ENCODE results near the gene NOTCH2.
"Not testable (repeated sequence)": the region's sequence is repeated elsewhere in the genome, so short reads cannot be mapped to it uniquely, and the experiment has no call there.

NOTCH2 gene

DNA sequence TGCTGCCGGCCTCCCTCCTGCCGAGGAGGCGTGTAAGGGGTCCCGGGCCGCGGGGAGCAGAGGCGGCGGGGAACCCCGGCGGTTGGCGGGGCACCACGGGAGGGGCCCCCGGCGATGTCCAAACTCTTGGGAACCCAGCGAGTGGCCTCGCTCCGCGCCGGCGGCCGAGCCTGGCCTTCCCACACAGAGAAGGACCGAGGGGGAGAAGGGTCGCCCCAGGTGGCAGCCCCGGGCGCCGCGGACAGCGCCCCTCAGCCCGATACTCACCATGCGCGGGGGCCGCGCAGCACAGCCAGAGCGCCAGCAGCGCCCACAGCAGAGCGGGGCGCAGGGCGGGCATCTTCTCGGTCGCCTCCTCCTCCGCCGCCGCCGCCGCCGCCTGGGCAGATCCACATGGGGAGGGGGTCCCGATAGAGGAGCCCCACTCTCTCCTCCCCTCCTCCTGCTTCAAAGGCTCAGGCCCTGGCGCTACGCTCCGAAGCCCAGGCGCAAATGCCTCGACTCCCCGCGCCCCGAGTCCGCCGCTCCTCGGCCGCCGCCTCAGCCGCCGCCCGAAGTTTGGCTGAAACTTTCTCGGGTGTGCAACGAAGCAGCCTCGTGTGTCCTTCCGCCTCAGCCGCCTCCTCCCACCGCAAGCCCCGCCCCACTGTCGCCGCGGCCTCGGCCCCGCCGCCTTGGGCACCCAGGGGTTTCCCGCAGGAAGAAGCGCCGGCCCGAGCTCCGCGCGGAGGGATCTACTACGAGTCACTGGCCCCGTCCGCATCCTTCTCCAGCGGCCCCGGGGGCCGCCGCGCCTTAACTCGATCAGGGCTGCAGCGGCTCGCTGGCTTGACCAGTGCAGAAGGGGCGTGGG is at the start of gene NOTCH2:
Gene NOTCH2 (minus strand): TSS at position 596 of the 853 bp plus-strand sequence. CDS start 256 bp downstream, at position 340.
- H3K9me3 Mint-ChIP-seq (ENCODE audit: low read depth); H3K27ac Mint-ChIP-seq; H3K36me3 Mint-ChIP-seq; H3K4me1 Mint-ChIP-seq (ENCODE audit: low read depth); H3K27me3 Mint-ChIP-seq: not testable (repeated sequence)
- H3K4me3 Mint-ChIP-seq = peak within 1 kb of the TSS; percentile 46

- H3K4me1 Mint-ChIP-seq (ENCODE audit: low read depth); H3K9me3 Mint-ChIP-seq (ENCODE audit: low read depth); H3K36me3 Mint-ChIP-seq; H3K4me3 Mint-ChIP-seq; H3K27ac Mint-ChIP-seq; H3K27me3 Mint-ChIP-seq: not testable (repeated sequence)
These were observed 48.1 kb upstream of the NOTCH2 start for GRCh38 chr1:120117371-120118177.

GRCh38 chr1:120116094-120116493 is 46.6 kb upstream of the NOTCH2 start:
- H3K9me3 Mint-ChIP-seq (ENCODE audit: low read depth); H3K27ac Mint-ChIP-seq; H3K27me3 Mint-ChIP-seq; H3K36me3 Mint-ChIP-seq; H3K4me1 Mint-ChIP-seq (ENCODE audit: low read depth); H3K4me3 Mint-ChIP-seq: not testable (repeated sequence)

GRCh38 chr1:120113134-120113533 is 43.7 kb upstream of the NOTCH2 start:
- H3K36me3 Mint-ChIP-seq; H3K4me1 Mint-ChIP-seq (ENCODE audit: low read depth); H3K27me3 Mint-ChIP-seq; H3K27ac Mint-ChIP-seq; H3K4me3 Mint-ChIP-seq; H3K9me3 Mint-ChIP-seq (ENCODE audit: low read depth): not testable (repeated sequence)

- not testable (repeated sequence) for H3K27me3 Mint-ChIP-seq; H3K36me3 Mint-ChIP-seq; H3K4me1 Mint-ChIP-seq (ENCODE audit: low read depth); H3K9me3 Mint-ChIP-seq (ENCODE audit: low read depth); H3K4me3 Mint-ChIP-seq; H3K27ac Mint-ChIP-seq
These were observed 42.8 kb upstream of the NOTCH2 start for GRCh38 chr1:120112212-120112611.

- H3K27me3 Mint-ChIP-seq; H3K4me1 Mint-ChIP-seq (ENCODE audit: low read depth); H3K27ac Mint-ChIP-seq; H3K4me3 Mint-ChIP-seq; H3K9me3 Mint-ChIP-seq (ENCODE audit: low read depth); H3K36me3 Mint-ChIP-seq: not testable (repeated sequence)
These were observed 42.3 kb upstream of the NOTCH2 start for GRCh38 chr1:120111771-120112170.

DNA sequence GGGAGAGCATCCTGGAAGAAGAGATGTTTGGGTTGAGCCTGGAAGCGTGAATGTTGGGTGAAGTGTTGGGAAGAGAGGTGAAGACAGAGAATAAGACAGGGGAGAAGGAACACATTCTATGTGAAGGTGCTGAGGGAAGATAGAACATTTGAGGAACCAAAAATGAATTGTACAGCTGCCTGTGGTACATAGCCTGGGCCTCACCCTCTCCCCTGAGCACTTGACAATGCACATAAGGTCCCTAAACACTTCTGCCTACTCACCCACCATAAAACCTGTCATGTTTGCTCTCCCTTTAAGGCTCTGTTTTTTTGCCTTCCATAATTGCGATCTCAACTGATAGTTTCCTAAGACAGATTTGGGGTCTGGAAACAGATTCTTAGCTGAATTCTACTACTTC is 41.5 kb upstream of the NOTCH2 start:
- H3K36me3 Mint-ChIP-seq; H3K4me3 Mint-ChIP-seq; H3K4me1 Mint-ChIP-seq (ENCODE audit: low read depth); H3K27ac Mint-ChIP-seq; H3K9me3 Mint-ChIP-seq (ENCODE audit: low read depth); H3K27me3 Mint-ChIP-seq: not testable (repeated sequence)

DNA sequence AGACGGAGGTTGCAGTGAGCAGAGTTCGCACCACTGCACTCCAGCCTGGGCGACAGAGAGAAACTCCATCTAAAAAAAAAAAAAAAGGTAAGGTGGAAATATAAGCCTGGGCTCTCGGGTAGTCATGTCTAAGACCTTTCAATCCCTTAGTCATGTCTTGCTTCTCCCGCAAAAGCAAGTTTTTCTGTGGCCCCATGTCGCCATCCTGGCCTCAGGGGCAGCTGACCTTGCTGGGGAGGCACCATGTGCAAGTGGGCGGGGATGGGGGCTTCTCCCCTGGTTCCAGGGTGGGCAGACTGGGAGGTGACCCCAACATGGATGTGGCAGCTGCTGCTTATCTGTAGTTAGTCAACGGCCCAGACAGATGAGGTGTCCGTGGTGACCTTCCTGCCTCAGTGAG is 40.2 kb upstream of the NOTCH2 start:
- not testable (repeated sequence) for H3K4me1 Mint-ChIP-seq (ENCODE audit: low read depth); H3K4me3 Mint-ChIP-seq; H3K36me3 Mint-ChIP-seq; H3K27me3 Mint-ChIP-seq; H3K9me3 Mint-ChIP-seq (ENCODE audit: low read depth); H3K27ac Mint-ChIP-seq

DNA sequence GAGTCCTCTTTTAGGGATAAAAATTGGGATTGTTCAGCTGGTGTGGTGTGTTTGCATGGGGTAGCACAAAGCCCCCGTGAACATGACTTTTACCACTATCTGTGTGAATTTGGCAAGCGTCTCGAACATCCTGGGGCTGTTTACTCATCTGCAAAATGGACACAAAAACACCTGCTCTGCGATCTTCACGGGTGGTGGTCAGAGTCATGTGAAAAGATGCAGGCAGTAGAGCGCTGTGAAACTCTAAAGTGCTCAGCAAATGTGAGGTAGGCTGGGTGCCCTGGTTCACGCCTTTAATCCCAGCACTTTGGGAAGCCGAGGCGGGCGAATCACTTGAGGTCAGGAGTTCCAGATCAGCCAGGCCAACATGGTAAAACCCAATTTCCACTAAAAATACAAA is 39.7 kb upstream of the NOTCH2 start:
- H3K9me3 Mint-ChIP-seq (ENCODE audit: low read depth); H3K4me1 Mint-ChIP-seq (ENCODE audit: low read depth); H3K27ac Mint-ChIP-seq; H3K27me3 Mint-ChIP-seq; H3K36me3 Mint-ChIP-seq; H3K4me3 Mint-ChIP-seq: not testable (repeated sequence)

- not testable (repeated sequence) for H3K27ac Mint-ChIP-seq; H3K4me3 Mint-ChIP-seq; H3K27me3 Mint-ChIP-seq; H3K9me3 Mint-ChIP-seq (ENCODE audit: low read depth); H3K36me3 Mint-ChIP-seq; H3K4me1 Mint-ChIP-seq (ENCODE audit: low read depth)
These were observed 35.8 kb upstream of the NOTCH2 start for GRCh38 chr1:120105288-120105687.

DNA sequence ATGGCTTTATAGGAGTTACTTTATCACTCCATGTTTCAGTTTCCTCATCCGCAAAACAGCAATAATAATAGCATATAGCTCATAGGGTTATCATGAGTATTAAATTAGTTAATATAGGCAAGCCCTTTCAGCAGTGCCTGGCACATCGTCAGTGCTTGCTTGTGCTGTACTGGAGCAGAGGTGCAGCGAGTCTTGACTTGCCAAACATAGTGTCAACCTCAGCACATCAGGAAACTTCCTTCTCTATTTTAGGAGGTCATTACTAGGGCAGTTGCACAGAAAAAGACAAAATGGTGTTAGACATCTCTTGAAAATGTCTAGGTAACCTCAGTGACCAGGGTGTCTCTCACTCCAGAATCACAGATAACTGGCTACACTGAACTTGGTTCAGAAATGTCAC is 34.3 kb upstream of the NOTCH2 start:
- H3K27ac Mint-ChIP-seq; H3K27me3 Mint-ChIP-seq; H3K36me3 Mint-ChIP-seq; H3K9me3 Mint-ChIP-seq (ENCODE audit: low read depth); H3K4me3 Mint-ChIP-seq: not testable (repeated sequence)
- H3K4me1 Mint-ChIP-seq (ENCODE audit: low read depth) = peaks cover 12% of the 10 kb centered on the region

DNA sequence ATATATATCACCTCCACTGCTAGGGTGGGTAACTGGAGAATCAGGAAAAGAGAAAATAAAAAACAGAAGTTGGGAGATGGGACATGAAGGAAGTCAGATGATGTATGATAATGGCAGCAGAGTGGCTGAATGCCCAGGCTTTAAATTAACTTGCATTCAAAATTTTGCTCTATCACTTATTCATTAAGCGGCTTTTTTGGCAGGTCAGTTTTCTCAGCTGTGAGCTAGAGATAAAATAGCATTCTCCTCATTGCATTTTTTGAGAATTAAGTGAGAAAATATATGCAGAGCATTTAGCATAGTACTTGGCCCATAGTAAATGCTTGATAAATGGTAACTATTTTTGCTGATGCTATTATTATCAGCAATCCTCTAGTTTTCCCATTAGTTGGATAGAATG is 32.1 kb upstream of the NOTCH2 start:
- H3K27ac Mint-ChIP-seq; H3K9me3 Mint-ChIP-seq (ENCODE audit: low read depth); H3K4me3 Mint-ChIP-seq; H3K36me3 Mint-ChIP-seq; H3K27me3 Mint-ChIP-seq: not testable (repeated sequence)
- H3K4me1 Mint-ChIP-seq (ENCODE audit: low read depth) = peaks cover 13% of the 10 kb centered on the region

- not testable (repeated sequence) for H3K36me3 Mint-ChIP-seq; H3K9me3 Mint-ChIP-seq (ENCODE audit: low read depth); H3K27ac Mint-ChIP-seq; H3K4me3 Mint-ChIP-seq; H3K27me3 Mint-ChIP-seq
- H3K4me1 Mint-ChIP-seq (ENCODE audit: low read depth) = peaks cover 12% of the 10 kb centered on the region
These were observed 31.1 kb upstream of the NOTCH2 start for GRCh38 chr1:120100590-120100989.

GRCh38 chr1:120098986-120099759 is 29.7 kb upstream of the NOTCH2 start:
- not testable (repeated sequence) for H3K27me3 Mint-ChIP-seq; H3K9me3 Mint-ChIP-seq (ENCODE audit: low read depth); H3K27ac Mint-ChIP-seq; H3K4me1 Mint-ChIP-seq (ENCODE audit: low read depth); H3K4me3 Mint-ChIP-seq; H3K36me3 Mint-ChIP-seq

DNA sequence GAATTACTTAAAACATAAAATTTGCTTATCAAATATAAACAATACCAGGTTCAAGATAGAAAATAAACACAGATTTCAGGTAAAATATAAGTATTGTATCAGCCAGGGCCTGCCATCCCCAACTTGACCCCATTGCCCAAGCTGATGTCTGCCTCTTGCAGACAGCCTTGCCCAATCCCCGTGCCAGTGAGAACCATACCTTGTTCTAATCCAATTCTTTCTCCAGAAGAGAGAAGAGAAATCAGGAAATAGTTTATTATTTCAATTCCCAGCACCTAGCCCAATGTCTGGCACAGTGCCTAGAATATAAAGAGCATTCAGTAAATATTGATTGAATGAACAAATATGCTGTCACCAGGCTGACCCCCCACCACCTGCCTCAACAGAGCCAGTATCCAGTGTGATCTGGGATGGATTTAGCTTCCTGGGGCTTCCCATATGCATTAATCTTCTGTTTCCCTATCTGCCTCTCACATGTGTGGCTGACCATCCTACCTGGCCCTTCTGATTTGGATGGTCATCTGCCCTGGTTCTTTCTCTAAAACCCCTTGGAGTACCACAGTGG is 27.6 kb upstream of the NOTCH2 start:
- not testable (repeated sequence) for H3K4me1 Mint-ChIP-seq (ENCODE audit: low read depth); H3K9me3 Mint-ChIP-seq (ENCODE audit: low read depth); H3K36me3 Mint-ChIP-seq; H3K27me3 Mint-ChIP-seq; H3K4me3 Mint-ChIP-seq; H3K27ac Mint-ChIP-seq
